Trophoblast cell (in vitro differentiated cells and primary cell): Measurements from ENCODE around the gene GOLGA3.

Experiments used
- DNase-seq, 2 donors: peaks; one replicate each; pipeline ENCODE4 v3.0.0-alpha.2; 2016
- H2AFZ ChIP-seq: 2 replicates; pipeline ENCODE4 v1.6.1; 2013; ENCODE audit warnings: low read length, moderate library complexity, mild to moderate bottlenecking; ENCODE audit not compliant: insufficient read depth, poor library complexity
- H2AK5ac ChIP-seq: 2 replicates; pipeline ENCODE4 v1.6.1; 2013; ENCODE audit warnings: mild to moderate bottlenecking, low read length
- H2BK120ac ChIP-seq: 2 replicates; pipeline ENCODE4 v1.6.1; 2013; ENCODE audit warnings: low read length, mild to moderate bottlenecking, moderate library complexity; ENCODE audit not compliant: insufficient read depth, poor library complexity
- H2BK12ac ChIP-seq: 2 replicates; pipeline ENCODE4 v1.6.1; 2013; ENCODE audit warnings: mild to moderate bottlenecking, low read length, moderate library complexity
- H2BK5ac ChIP-seq: 2 replicates; pipeline ENCODE4 v1.6.1; 2013; ENCODE audit warnings: low read length, low read depth, moderate library complexity, mild to moderate bottlenecking; ENCODE audit not compliant: poor library complexity
- H3K14ac ChIP-seq: 2 replicates; pipeline ENCODE4 v1.6.1; 2013; ENCODE audit warnings: mild to moderate bottlenecking, low read length
- H3K18ac ChIP-seq: 2 replicates; pipeline ENCODE4 v1.6.1; 2013; ENCODE audit warnings: mild to moderate bottlenecking, low read length
- H3K23ac ChIP-seq: 2 replicates; pipeline ENCODE4 v1.6.1; 2013; ENCODE audit warnings: low read length
- H3K27ac ChIP-seq: 2 replicates; pipeline ENCODE4 v1.5.1; 2013; ENCODE audit warnings: low read depth, mild to moderate bottlenecking, inconsistent platforms, low read length, moderate library complexity
- H3K27me3 ChIP-seq: 2 replicates; pipeline ENCODE4 v1.6.1; 2013; ENCODE audit warnings: inconsistent platforms, mild to moderate bottlenecking, low read length, moderate library complexity; ENCODE audit not compliant: insufficient read depth
- H3K36me3 ChIP-seq, 2 experiments: 1 replicate in 1 of 2; 2 replicates in 1 of 2; pipeline ENCODE4 v1.6.1; 2013; ENCODE audit warnings: low read length in 2 of 2, mild to moderate bottlenecking in 2 of 2, moderate library complexity in 1 of 2; ENCODE audit not compliant: insufficient read depth in 2 of 2, control insufficient read depth in 1 of 2
- H3K4ac ChIP-seq: 2 replicates; pipeline ENCODE4 v1.6.1; 2013; ENCODE audit warnings: low read depth, mild to moderate bottlenecking, low read length, moderate library complexity
- H3K4me1 ChIP-seq, 2 experiments: 1 replicate in 1 of 2; 2 replicates in 1 of 2; pipeline ENCODE4 v1.6.1; 2013; ENCODE audit warnings: low read length in 2 of 2, mild to moderate bottlenecking in 2 of 2, moderate library complexity in 1 of 2; ENCODE audit not compliant: insufficient read depth in 2 of 2, control insufficient read depth in 1 of 2
- H3K4me2 ChIP-seq: 2 replicates; pipeline ENCODE4 v1.6.1; 2013; ENCODE audit warnings: inconsistent platforms, mild to moderate bottlenecking, low read length, moderate library complexity
- H3K4me3 ChIP-seq: 2 replicates; pipeline ENCODE4 v1.5.1; 2013; ENCODE audit warnings: mild to moderate bottlenecking, low read depth, low read length, inconsistent platforms
- H3K79me1 ChIP-seq: one replicate; pipeline ENCODE4 v1.6.1; 2013; ENCODE audit warnings: low read length
- H3K79me2 ChIP-seq: 2 replicates; pipeline ENCODE4 v1.6.1; 2013; ENCODE audit warnings: low read length, mild to moderate bottlenecking; ENCODE audit not compliant: control insufficient read depth, insufficient read depth, poor library complexity
- H3K9ac ChIP-seq: 2 replicates; pipeline ENCODE4 v1.6.1; 2013; ENCODE audit warnings: mild to moderate bottlenecking, low read length
- H3K9me3 ChIP-seq: 2 replicates; pipeline ENCODE4 v1.6.1; 2013; ENCODE audit warnings: low read depth, mild to moderate bottlenecking, control low read depth, inconsistent platforms, low read length; ENCODE audit not compliant: insufficient read depth
- H4K12ac ChIP-seq: 2 replicates; pipeline ENCODE4 v1.6.1; 2013; ENCODE audit warnings: low read depth, mild to moderate bottlenecking, low read length, moderate library complexity
- H4K8ac ChIP-seq: 2 replicates; pipeline ENCODE4 v1.6.1; 2013; ENCODE audit warnings: low read depth, mild to moderate bottlenecking, low read length, moderate library complexity
- H4K91ac ChIP-seq: one replicate; pipeline ENCODE4 v1.6.1; 2013; ENCODE audit warnings: low read depth, mild to moderate bottlenecking, low read length, moderate library complexity
- WGBS: extraction: QIAGEN DNeasy Blood & Tissue Kit; methylation state at CpG from one replicate; pipeline ENCODE4 v1.1.7; 2013; ENCODE audit warnings: missing lambda C conversion rate; ENCODE audit not compliant: insufficient read length, insufficient coverage; ENCODE audit errors: extremely low coverage; 5-methylcytosine and 5-hydroxymethylcytosine counted together

Gene GOLGA3

GRCh38 chr12:132789099-132789471 is 39.6 kb downstream of the GOLGA3 start:
- H3K4ac ChIP-seq = no peak overlapping the region
- peaks cover 9% of the 10 kb centered on the region for H3K9me3 ChIP-seq
- H4K12ac ChIP-seq = no peak overlapping the region
- H3K23ac ChIP-seq = no peak overlapping the region
- H2AFZ ChIP-seq = no peak overlapping the region
- H3K79me2 ChIP-seq = no peaks in the 10 kb centered on the region
- H2BK12ac ChIP-seq = no peak overlapping the region
- no peak overlapping the region for H2BK5ac ChIP-seq
- H3K9ac ChIP-seq = no peak overlapping the region
- no peak overlapping the region for H4K8ac ChIP-seq
- DNase-seq = no peak
- H3K79me1 ChIP-seq = no peaks in the 10 kb centered on the region
- H4K91ac ChIP-seq = no peak overlapping the region
- no peak overlapping the region for H3K27ac ChIP-seq
- H3K14ac ChIP-seq = no peak overlapping the region
- no peak overlapping the region for H2AK5ac ChIP-seq
- no peaks in the 10 kb centered on the region for H3K4me1 ChIP-seq
- WGBS = no CpG with 5 or more reads among the region's 21 CpGs
- H3K4me3 ChIP-seq = no peak overlapping the region
- no peak overlapping the region for H3K4me2 ChIP-seq
- H2BK120ac ChIP-seq = no peak overlapping the region
- no peak overlapping the region for H3K18ac ChIP-seq
- peaks cover 72 to 74% of the 10 kb centered on the region in 2 experiments for H3K36me3 ChIP-seq
- H3K27me3 ChIP-seq = no peaks in the 10 kb centered on the region

- Histone ChIP-seq H3K18ac (peak overlapping the region; percentile 33), H3K36me3 (peaks cover 72 to 74% of the 10 kb centered on the region in 2 experiments), H2BK12ac (no peak overlapping the region), H3K27ac (no peak overlapping the region), H3K4me2 (no peak overlapping the region), H3K9me3 (peaks cover 9% of the 10 kb centered on the region), H4K12ac (no peak overlapping the region), H3K79me1 (no peaks in the 10 kb centered on the region), H3K23ac (no peak overlapping the region), H2AK5ac (no peak overlapping the region), H3K4ac (no peak overlapping the region), H3K27me3 (no peaks in the 10 kb centered on the region), H2BK5ac (no peak overlapping the region), H3K79me2 (no peaks in the 10 kb centered on the region), H3K4me1 (no peaks in the 10 kb centered on the region), H2BK120ac (no peak overlapping the region), H3K9ac (no peak overlapping the region), H2AFZ (no peak overlapping the region), H4K91ac (no peak overlapping the region), H4K8ac (no peak overlapping the region), H3K14ac (no peak overlapping the region), H3K4me3 (no peak overlapping the region)
- DNase-seq = no peak
- no CpG with 5 or more reads among the region's 29 CpGs for WGBS
Observed at GRCh38 chr12:132788375-132789098, 40.1 kb downstream of the GOLGA3 start.

- Histone ChIP-seq H3K14ac (no peak overlapping the region), H3K79me2 (no peaks in the 10 kb centered on the region), H4K8ac (no peak overlapping the region), H3K4me1 (no peaks in the 10 kb centered on the region), H2BK120ac (no peak overlapping the region), H2BK12ac (no peak overlapping the region), H3K36me3 (peaks cover 79 to 80% of the 10 kb centered on the region in 2 experiments), H3K27ac (no peak overlapping the region), H3K79me1 (no peaks in the 10 kb centered on the region), H4K91ac (no peak overlapping the region), H3K4me2 (no peak overlapping the region), H3K4ac (no peak overlapping the region), H3K18ac (no peak overlapping the region), H3K9ac (no peak overlapping the region), H3K27me3 (no peaks in the 10 kb centered on the region), H3K9me3 (peaks cover 9% of the 10 kb centered on the region), H3K23ac (no peak overlapping the region), H4K12ac (no peak overlapping the region), H3K4me3 (no peak overlapping the region), H2AFZ (no peak overlapping the region), H2AK5ac (no peak overlapping the region), H2BK5ac (no peak overlapping the region)
- no CpG with 5 or more reads among the region's 15 CpGs for WGBS
- no peak for DNase-seq
Observed at GRCh38 chr12:132787877-132788276, 40.8 kb downstream of the GOLGA3 start.

GRCh38 chr12:132786192-132786591 is 42.5 kb downstream of the GOLGA3 start:
- Histone ChIP-seq H3K14ac (no peak overlapping the region), H2BK12ac (no peak overlapping the region), H3K4me3 (no peak overlapping the region), H3K9me3 (peaks cover 12% of the 10 kb centered on the region), H2AK5ac (no peak overlapping the region), H3K27ac (no peak overlapping the region), H4K8ac (no peak overlapping the region), H2BK5ac (no peak overlapping the region), H3K79me1 (no peaks in the 10 kb centered on the region), H3K4ac (no peak overlapping the region), H3K4me1 (no peaks in the 10 kb centered on the region), H3K18ac (peak overlapping the region; percentile 37), H3K23ac (no peak overlapping the region), H4K12ac (no peak overlapping the region), H4K91ac (no peak overlapping the region), H2BK120ac (no peak overlapping the region), H3K36me3 (peaks cover 82 to 85% of the 10 kb centered on the region in 2 experiments), H3K27me3 (no peaks in the 10 kb centered on the region), H3K9ac (no peak overlapping the region), H3K79me2 (no peaks in the 10 kb centered on the region), H3K4me2 (no peak overlapping the region), H2AFZ (no peak overlapping the region)
- DNase-seq = no peak
- WGBS = no CpG with 5 or more reads among the region's 21 CpGs
